RWPE1 (cell line): ENCODE measurements around the gene GDPGP1.

Source experiments
- CTCF ChIA-PET: fragments of 350-600 bp; sonication (Branson Sonifier 250); formaldehyde crosslinking; extraction: SDS; loops from one replicate; lab custom pipeline; 2021; lab: Yijun Ruan, JAX
- POLR2A ChIA-PET: fragments of 400-600 bp; formaldehyde crosslinking; extraction: SDS; loops from one replicate; lab custom pipeline; 2020; ENCODE audit warnings: antibody characterized with exemption; ENCODE audit not compliant: low non-redundant PET; lab: Yijun Ruan, JAX
- DNase-seq: peaks from one replicate; pipeline ENCODE4 v3.0.0; 2012; ENCODE audit warnings: low spot score
- H3K27ac ChIP-seq: fragments of 450-650 bp; 2 replicates; pipeline ENCODE4 v1.5.1; 2017
- TF ChIP-seq, protein P1 (sequence below): fragments of 450-650 bp; conservative IDR thresholded peaks from 2 replicates; pipeline ENCODE4 v1.5.1; 2017; ENCODE audit warnings: low read depth, mild to moderate bottlenecking

Gene GDPGP1

DNA sequence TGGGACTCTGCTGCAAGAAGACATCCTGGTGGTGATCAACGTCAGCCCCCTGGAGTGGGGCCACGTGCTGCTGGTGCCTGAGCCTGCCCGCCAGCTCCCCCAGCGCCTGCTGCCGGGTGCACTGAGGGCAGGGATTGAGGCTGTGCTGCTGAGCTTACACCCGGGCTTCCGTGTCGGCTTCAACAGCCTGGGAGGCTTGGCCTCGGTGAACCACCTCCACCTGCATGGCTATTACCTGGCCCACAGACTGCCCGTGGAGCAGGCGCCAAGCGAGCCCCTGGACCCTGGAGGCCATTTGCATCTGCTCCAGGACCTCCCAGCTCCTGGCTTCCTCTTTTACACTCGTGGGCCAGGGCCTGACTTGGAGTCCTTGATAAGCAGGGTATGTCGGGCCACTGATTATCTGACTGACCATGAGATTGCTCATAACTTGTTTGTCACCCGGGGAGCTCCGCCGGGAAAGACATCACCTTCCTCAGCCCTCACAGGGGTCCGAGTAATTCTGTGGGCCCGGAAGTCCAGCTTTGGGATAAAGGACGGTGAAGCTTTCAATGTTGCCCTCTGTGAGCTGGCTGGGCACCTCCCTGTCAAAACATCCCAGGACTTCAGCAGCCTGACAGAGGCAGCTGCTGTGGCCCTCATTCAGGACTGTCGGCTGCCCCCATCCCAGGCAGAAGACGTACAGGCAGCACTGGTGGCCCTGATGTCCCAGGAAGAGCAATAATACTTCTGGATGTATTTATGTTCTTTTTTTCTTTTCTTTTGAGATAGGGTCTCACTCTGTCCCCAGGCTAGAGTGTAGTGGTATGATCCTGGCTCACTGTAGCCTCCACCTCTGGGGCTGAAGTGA is 7.6 kb downstream of the GDPGP1 start:
- POLR2A ChIA-PET = no interaction called here

DNA sequence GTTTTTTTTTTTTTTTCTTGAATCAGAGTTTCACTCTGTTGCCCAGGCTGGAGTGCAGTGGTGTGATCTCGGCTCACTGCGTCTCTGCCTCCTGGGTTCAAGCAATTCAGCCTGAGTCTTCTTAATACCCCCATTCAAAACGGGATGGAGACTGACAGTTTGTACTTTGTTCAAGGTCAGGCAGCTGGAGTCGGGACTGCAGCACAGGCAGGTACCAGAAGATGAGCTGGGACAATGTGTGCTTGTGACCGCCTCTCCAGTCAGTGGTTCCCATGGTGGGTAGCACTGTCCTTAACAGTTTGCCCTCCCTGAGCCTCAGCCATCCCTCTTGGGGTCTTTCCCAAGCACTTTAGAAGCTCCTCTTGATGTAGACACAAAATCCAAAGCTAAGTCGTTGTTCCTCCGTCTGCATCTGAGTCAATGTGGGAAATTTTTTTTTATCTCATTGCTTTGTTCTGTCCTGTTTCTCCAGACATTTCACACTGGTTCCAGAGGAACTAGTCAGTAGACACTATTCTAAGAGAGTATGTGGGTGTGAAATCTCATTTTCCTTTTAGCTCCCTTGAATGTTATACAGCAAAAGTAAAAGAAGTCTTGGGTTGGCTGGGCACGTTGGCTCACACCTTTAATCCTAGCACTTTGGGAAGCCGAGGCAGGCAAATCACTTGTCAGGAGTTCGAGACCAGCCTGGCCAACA is 10.1 kb downstream of the GDPGP1 start:
- CTCF ChIA-PET = interaction anchor here (0.6 to 0.7 kb wide), 4 partner anchors 9 to 71 kb away, joined by 3 to 6 read pairs (median 5); no protein-coding TSS in a partner anchor

More for the DNA sequence above, 7.6 kb downstream of the GDPGP1 start:
- CTCF ChIA-PET = interaction anchor here (0.8 kb wide), 1 partner anchor 67 kb away, joined by 3 read pairs; no protein-coding TSS in a partner anchor
- H3K27ac ChIP-seq = peak overlapping the region; percentile 18
- TF ChIP-seq, protein P1, sequence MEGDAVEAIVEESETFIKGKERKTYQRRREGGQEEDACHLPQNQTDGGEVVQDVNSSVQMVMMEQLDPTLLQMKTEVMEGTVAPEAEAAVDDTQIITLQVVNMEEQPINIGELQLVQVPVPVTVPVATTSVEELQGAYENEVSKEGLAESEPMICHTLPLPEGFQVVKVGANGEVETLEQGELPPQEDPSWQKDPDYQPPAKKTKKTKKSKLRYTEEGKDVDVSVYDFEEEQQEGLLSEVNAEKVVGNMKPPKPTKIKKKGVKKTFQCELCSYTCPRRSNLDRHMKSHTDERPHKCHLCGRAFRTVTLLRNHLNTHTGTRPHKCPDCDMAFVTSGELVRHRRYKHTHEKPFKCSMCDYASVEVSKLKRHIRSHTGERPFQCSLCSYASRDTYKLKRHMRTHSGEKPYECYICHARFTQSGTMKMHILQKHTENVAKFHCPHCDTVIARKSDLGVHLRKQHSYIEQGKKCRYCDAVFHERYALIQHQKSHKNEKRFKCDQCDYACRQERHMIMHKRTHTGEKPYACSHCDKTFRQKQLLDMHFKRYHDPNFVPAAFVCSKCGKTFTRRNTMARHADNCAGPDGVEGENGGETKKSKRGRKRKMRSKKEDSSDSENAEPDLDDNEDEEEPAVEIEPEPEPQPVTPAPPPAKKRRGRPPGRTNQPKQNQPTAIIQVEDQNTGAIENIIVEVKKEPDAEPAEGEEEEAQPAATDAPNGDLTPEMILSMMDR = no peak
- DNase-seq = no peak

DNA sequence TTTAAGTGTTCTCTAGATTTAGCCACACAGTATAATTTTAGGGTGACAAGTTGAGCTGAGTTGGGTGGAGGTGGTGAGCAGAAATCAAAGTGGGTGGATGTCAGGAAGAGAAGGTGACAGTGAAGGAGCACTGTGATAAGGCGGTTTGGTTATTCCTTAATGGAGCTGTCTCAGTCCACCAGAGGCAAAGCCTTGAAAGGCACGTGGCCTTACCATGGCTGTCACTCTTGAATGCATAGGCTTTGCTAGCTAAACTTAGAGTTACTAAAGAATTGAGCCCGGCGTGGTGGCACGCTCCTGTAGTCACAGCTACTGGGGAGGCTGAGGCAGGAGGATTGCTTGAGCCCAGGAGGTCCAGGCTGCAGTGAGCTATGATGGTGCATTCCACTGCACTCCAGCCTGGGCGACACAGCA is 14.8 kb downstream of the GDPGP1 start:
- no peak for DNase-seq
- TF ChIP-seq, protein P1 = no peak
- ChIA-PET POLR2A (interaction anchor here (0.5 kb wide), 1 partner anchor 67 kb away, joined by 3 read pairs; no protein-coding TSS in a partner anchor), CTCF (interaction anchor here (0.5 to 1.2 kb wide), 2 partner anchors 45 to 445 kb away, joined by 3 to 10 read pairs; no protein-coding TSS in a partner anchor)
- H3K27ac ChIP-seq = peak overlapping the region; percentile 50

More for the DNA sequence above, 10.1 kb downstream of the GDPGP1 start:
- no peak overlapping the region for H3K27ac ChIP-seq
- TF ChIP-seq, protein P1 = no peak
- POLR2A ChIA-PET = interaction anchor here (0.7 kb wide), 1 partner anchor 10 kb away, joined by 3 read pairs; the partner anchor contains the start of gene GDPGP1
- no peak for DNase-seq

DNA sequence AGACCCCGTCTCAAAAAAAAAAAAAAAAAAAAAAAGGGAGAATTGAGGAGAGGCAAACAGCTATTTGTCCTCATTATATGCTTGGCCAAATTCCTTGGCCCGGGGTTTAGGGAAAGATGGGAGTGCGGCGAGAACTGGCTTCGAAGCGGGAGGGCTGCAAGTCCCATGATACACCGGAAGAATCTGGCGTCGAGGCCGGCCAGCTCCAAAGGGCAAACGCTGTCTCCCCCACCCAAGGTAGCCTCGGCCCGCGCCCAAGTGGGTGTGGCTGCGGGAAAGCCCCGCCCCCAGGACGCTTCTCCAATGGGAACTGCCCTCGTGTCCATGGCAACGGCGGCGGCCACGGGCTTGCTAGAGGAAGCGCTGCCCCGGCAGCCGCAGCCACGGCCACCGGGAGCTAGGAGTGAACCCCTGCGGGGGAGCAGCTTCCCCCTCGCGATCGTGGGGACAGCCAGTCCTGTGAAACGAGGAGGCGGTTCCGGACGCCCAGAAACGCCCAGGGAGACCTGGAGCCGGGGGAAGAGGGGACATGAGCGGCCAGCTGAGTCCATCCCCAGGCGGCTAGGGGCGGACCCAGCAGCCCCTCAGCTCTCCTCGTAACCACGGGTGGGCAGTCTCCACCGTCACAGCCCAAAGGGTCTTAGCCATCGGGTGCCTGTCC is 15.3 kb downstream of the GDPGP1 start, which contains the start of gene TTLL13:
Gene TTLL13, plus strand, starts transcription at position 354 of the 661 bp plus-strand sequence. CDS start 1,075 bp downstream, outside the sequence.
- DNase-seq = peak; percentile 81
- TF ChIP-seq, protein P1 = no peak
- peak within 1 kb of the TSS; percentile 50 for H3K27ac ChIP-seq
- POLR2A ChIA-PET = interaction anchor here (0.5 to 0.8 kb wide), 3 partner anchors 48 to 521 kb away, joined by 3 read pairs; partner anchors contain the start of gene SEMA4B
- CTCF ChIA-PET = interaction anchor here (0.5 to 1.2 kb wide), 2 partner anchors 44 to 445 kb away, joined by 3 to 10 read pairs; no protein-coding TSS in a partner anchor

DNA sequence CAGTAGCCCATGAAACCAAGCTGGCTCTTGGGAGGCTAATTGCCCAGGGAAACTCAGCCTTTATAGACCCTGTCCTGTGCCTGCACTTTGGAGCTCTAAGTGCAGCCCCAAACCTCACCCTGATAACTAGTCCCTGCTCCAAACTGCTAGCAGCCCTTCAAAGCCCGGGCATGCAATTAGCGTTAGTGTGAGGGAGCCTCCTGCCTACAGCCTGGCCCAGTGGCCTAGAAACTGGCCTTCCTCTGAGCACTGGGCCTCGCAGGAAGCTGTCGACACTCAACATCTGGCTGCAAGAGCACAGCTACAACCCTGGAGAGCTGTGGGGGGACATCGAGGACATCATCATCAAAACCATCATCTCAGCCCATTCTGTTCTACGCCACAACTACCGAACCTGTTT is 23.8 kb downstream of the GDPGP1 start:
- DNase-seq = no peak
- POLR2A ChIA-PET = no interaction called here
- CTCF ChIA-PET = no interaction called here

More for the DNA sequence above, 23.8 kb downstream of the GDPGP1 start:
- TF ChIP-seq, protein P1 = no peak
- no peak overlapping the region for H3K27ac ChIP-seq
